Osteoblast (primary cell): ENCODE data around the gene ANKRD24. TPM values are rescaled to one million over a fixed set of nuclear protein-coding genes. Genes with fewer than 3 reads are reported as not detected.
"Not testable (repeated sequence)": the region's sequence is repeated elsewhere in the genome, so short reads cannot be mapped to it uniquely, and the experiment has no call there.

Source experiments
- DNase-seq: peaks from one replicate; pipeline ENCODE4 v3.0.0; 2011; ENCODE audit warnings: low spot score, mixed read lengths; ENCODE audit not compliant: insufficient read length; ENCODE audit errors: missing footprints
- H2AFZ ChIP-seq: 2 replicates; pipeline ENCODE4 v1.6.0; 2011; ENCODE audit warnings: mild to moderate bottlenecking, low read length
- H3K27ac ChIP-seq: 2 replicates; pipeline ENCODE4 v1.5.1; 2011; ENCODE audit warnings: mild to moderate bottlenecking, low read depth, low read length, moderate library complexity
- H3K27me3 ChIP-seq: 2 replicates; pipeline ENCODE4 v1.6.0; 2012; ENCODE audit warnings: mild to moderate bottlenecking, control low read depth, inconsistent platforms, low read length, moderate library complexity; ENCODE audit not compliant: insufficient read depth
- H3K36me3 ChIP-seq: 2 replicates; pipeline ENCODE4 v1.5.1; 2011; ENCODE audit warnings: mild to moderate bottlenecking, low read length, control low read depth, moderate library complexity; ENCODE audit not compliant: insufficient read depth
- H3K4me1 ChIP-seq: 2 replicates; pipeline ENCODE4 v1.5.1; 2011; ENCODE audit warnings: mild to moderate bottlenecking, low read length, control low read depth, moderate library complexity; ENCODE audit not compliant: insufficient read depth
- H3K4me2 ChIP-seq: 2 replicates; pipeline ENCODE4 v1.6.0; 2011; ENCODE audit warnings: mild to moderate bottlenecking, low read length; ENCODE audit not compliant: insufficient read depth
- H3K4me3 ChIP-seq: fragments of 200-600 bp; sonication (generic); 3 replicates; pipeline ENCODE4 v1.5.1; 2012; ENCODE audit warnings: mild to moderate bottlenecking, low read length, inconsistent platforms; ENCODE audit not compliant: insufficient read depth
- H3K79me2 ChIP-seq: 2 replicates; pipeline ENCODE4 v1.6.0; 2012; ENCODE audit warnings: mild to moderate bottlenecking, low read length, control low read depth, inconsistent platforms; ENCODE audit not compliant: insufficient read depth
- H3K9me3 ChIP-seq: 2 replicates; pipeline ENCODE4 v1.5.1; 2011; ENCODE audit warnings: low read depth, low read length, control low read depth
- H4K20me1 ChIP-seq: 2 replicates; pipeline ENCODE4 v1.6.0; 2012; ENCODE audit warnings: mild to moderate bottlenecking, low read length, control low read depth; ENCODE audit not compliant: insufficient read depth
- CTCF ChIP-seq: IDR thresholded peaks from 2 replicates; pipeline ENCODE4 v1.5.1; 2011; ENCODE audit warnings: mild to moderate bottlenecking, low read depth, low read length, moderate library complexity; ENCODE audit errors: extremely low read depth
- total RNA-seq: library from RNA; depleted of rRNA; stranded (reverse); fragments of >200 nt; gene quantifications from 2 replicates; pipeline ENCODE4 v1.2.3, GENCODE V29; 2012

Gene ANKRD24
- total RNA-seq, 1 donor: 0.72 TPM

GRCh38 chr19:4232614-4233281 is 50.3 kb downstream of the ANKRD24 start:
- Histone ChIP-seq H3K79me2 (no peaks in the 10 kb centered on the region), H3K4me2 (no peak overlapping the region), H3K27me3 (peaks cover 12% of the 10 kb centered on the region), H3K4me1 (peaks cover 12% of the 10 kb centered on the region), H2AFZ (no peak overlapping the region), H3K27ac (no peak overlapping the region), H3K4me3 (no peak overlapping the region), H3K36me3 (no peaks in the 10 kb centered on the region), H3K9me3 (no peaks in the 10 kb centered on the region), H4K20me1 (no peaks in the 10 kb centered on the region)
- DNase-seq: no peak
- TF ChIP-seq CTCF: no peak

- H4K20me1 ChIP-seq: no peaks in the 10 kb centered on the region
- no peaks in the 10 kb centered on the region for H3K36me3 ChIP-seq
- no peak overlapping the region for H3K4me3 ChIP-seq
- peaks cover 12% of the 10 kb centered on the region for H3K4me1 ChIP-seq
- H2AFZ ChIP-seq: no peak overlapping the region
- H3K27me3 ChIP-seq: peaks cover 6% of the 10 kb centered on the region
- DNase-seq: no peak
- H3K4me2 ChIP-seq: no peak overlapping the region
- H3K79me2 ChIP-seq: no peaks in the 10 kb centered on the region
- TF ChIP-seq CTCF: peak; percentile 63
- H3K9me3 ChIP-seq: no peaks in the 10 kb centered on the region
- H3K27ac ChIP-seq: no peak overlapping the region
Observed at GRCh38 chr19:4233282-4233853, 50.9 kb downstream of the ANKRD24 start.

GRCh38 chr19:4234142-4234861 is 51.8 kb downstream of the ANKRD24 start:
- DNase-seq: no peak
- Histone ChIP-seq H3K4me3 (no peak overlapping the region), H3K4me2 (no peak overlapping the region), H2AFZ (no peak overlapping the region), H3K4me1 (peaks cover 4% of the 10 kb centered on the region), H3K27me3 (no peaks in the 10 kb centered on the region), H3K36me3 (no peaks in the 10 kb centered on the region), H4K20me1 (no peaks in the 10 kb centered on the region), H3K9me3 (no peaks in the 10 kb centered on the region), H3K79me2 (no peaks in the 10 kb centered on the region), H3K27ac (no peak overlapping the region)
- TF ChIP-seq CTCF: no peak

GRCh38 chr19:4234862-4235201 is 52.3 kb downstream of the ANKRD24 start:
- no peak for DNase-seq
- H3K4me3 ChIP-seq: no peak overlapping the region
- H2AFZ ChIP-seq: no peak overlapping the region
- H4K20me1 ChIP-seq: no peaks in the 10 kb centered on the region
- no peak overlapping the region for H3K27ac ChIP-seq
- H3K4me2 ChIP-seq: no peak overlapping the region
- no peaks in the 10 kb centered on the region for H3K4me1 ChIP-seq
- H3K9me3 ChIP-seq: no peaks in the 10 kb centered on the region
- H3K79me2 ChIP-seq: no peaks in the 10 kb centered on the region
- TF ChIP-seq CTCF: no peak
- H3K36me3 ChIP-seq: no peaks in the 10 kb centered on the region
- H3K27me3 ChIP-seq: no peaks in the 10 kb centered on the region

GRCh38 chr19:4237510-4237909 is 55.0 kb downstream of the ANKRD24 start:
- H3K27me3 ChIP-seq, H3K36me3 ChIP-seq, H4K20me1 ChIP-seq, DNase-seq, H3K4me2 ChIP-seq, H3K4me3 ChIP-seq, H3K27ac ChIP-seq, H2AFZ ChIP-seq, H3K9me3 ChIP-seq, H3K79me2 ChIP-seq, H3K4me1 ChIP-seq: not testable (repeated sequence)
